Adrenal gland (tissue), 12 donors: ENCODE measurements around the gene GRK3. TPM values are rescaled to one million over a fixed set of nuclear protein-coding genes. Genes with fewer than 3 reads are reported as not detected.

ENCODE experiments used
- DNase-seq, 7 donors: peaks; one replicate each; pipeline ENCODE4 v3.0.0-alpha.2; 2019 to 2020
- H3K27ac ChIP-seq, 5 donors: fragments of 200-600 bp; sonication (generic) in 4 of 5; 1 replicate in 3 of 5; 2 replicates in 2 of 5; pipeline versions ENCODE4 v1.5.1 to v1.8.0; 2016 to 2020; ENCODE audit warnings: mild to moderate bottlenecking in 1 of 5
- H3K27me3 ChIP-seq: fragments of 200-600 bp; 2 replicates; pipeline ENCODE4 v1.8.0; 2021
- H3K36me3 ChIP-seq, 2 donors: fragments of 200-600 bp; replicated peaks in 1 of 2; 1 replicate in 1 of 2; 2 replicates in 1 of 2; pipeline versions ENCODE4 v1.5.1 to v1.8.0; 2018 to 2022
- H3K4me1 ChIP-seq, 2 donors: fragments of 200-600 bp; replicated peaks in 1 of 2; 1 replicate in 1 of 2; 2 replicates in 1 of 2; pipeline versions ENCODE4 v1.5.1 to v1.8.0; 2018 to 2021
- H3K4me3 ChIP-seq, 4 donors: fragments of 200-600 bp; sonication (generic) in 3 of 4; one replicate each; pipeline ENCODE4 v1.5.1; 2016 to 2018
- H3K9me3 ChIP-seq, 3 donors: fragments of 200-600 bp; sonication (generic) in 1 of 3; replicated peaks in 1 of 3; 1 replicate in 2 of 3; 2 replicates in 1 of 3; pipeline versions ENCODE4 v1.5.1 to v1.8.0; 2016 to 2021
- POLR2A ChIP-seq, 2 donors: fragments of 450-650 bp; IDR thresholded peaks; one replicate each; pipeline ENCODE4 v1.6.1; 2017; ENCODE audit warnings: antibody characterized with exemption in 2 of 2, mild to moderate bottlenecking in 2 of 2, moderate library complexity in 1 of 2
- WGBS, 4 donors: extraction: QIAGEN DNeasy Blood & Tissue Kit in 2 of 4; methylation state at CpG; one replicate each; pipeline versions ENCODE4 v1.1.5 to v1.1.7; 2013 to 2017; 5-methylcytosine and 5-hydroxymethylcytosine counted together
- intact Hi-C, 2 donors: fragments of 100-400 bp; cut with DNase I; formaldehyde crosslinking; loops; one replicate each; pipeline versions ENCODE4 v1.14.1 to v1.15.0; 2022 to 2023
- polyA plus RNA-seq, 3 donors: library from polyadenylated mRNA; stranded (reverse); fragments of 200-250 nt in 2 of 3; fragments of 350-450 nt in 1 of 3; fragmentation: Illumina TruSeq in 1 of 3; extraction: RNeasy Lipid Tissue Mini Kit (QIAGEN cat#74804) in 1 of 3; gene quantifications; one replicate each; pipeline ENCODE4 v1.2.3, GENCODE V29; 2013 to 2014
- total RNA-seq, 9 donors: library from RNA; depleted of rRNA in 4 of 9; stranded (reverse); fragments of >200 nt in 4 of 9; fragments of 120-200 nt in 1 of 9; fragmentation: NEBNext Ultra II Directional in 1 of 9; extraction: Animal tissue kit (Norgen Biotek cat#: 25700) in 1 of 9; gene quantifications; one replicate each; pipeline versions ENCODE4 v1.1.0 to v1.2.4, GENCODE V29; 2013 to 2023
- TF ChIP-seq, protein P1 (sequence below), 6 experiments: fragments of 450-650 bp in 4 of 6; fragments of 200-600 bp in 2 of 6; sonication (generic) in 1 of 6; IDR thresholded peaks; 1 replicate in 5 of 6; 2 replicates in 1 of 6; pipeline versions ENCODE4 v1.5.1 to v1.8.0; 2016 to 2021; ENCODE audit warnings: antibody characterized with exemption in 6 of 6, mild to moderate bottlenecking in 2 of 6, moderate library complexity in 1 of 6
- donor health status: healthy with polysubstance abuse.
- donor health status: Bipolar disorder and iron deficiency.
- donor health status: DM: yes; HTN: yes; CAD: no.
- donor health status: DM: no; HTN: no; CAD: no.
- donor health status: DM: no; HTN: no; CAD: no.
- donor health status: DM: yes; HTN: yes; CAD: no.

GRK3 gene
- total and polyA plus RNA-seq, 12 donors, result 3.2 to 20.9 (median 10.1) TPM

DNA sequence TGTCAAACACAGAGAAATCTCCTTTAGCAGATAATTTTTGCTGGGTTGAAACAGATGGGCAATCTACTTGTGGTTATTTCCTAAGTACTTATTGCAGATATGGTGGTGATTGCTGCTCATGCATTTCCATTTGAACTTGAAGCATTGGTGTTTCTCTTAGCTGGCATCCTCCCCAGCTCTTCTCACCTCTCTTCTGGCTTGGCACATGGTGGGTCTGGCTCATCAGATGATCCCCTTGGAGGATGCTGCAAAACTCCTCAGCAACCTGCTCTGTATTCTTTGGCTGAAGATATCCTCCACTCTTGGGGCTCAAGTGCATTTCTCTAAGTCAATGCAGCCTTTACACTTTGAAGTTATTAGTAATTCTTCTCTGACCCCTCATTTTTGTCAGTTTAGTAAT lies 90.2 kb downstream of the GRK3 start:
- Histone ChIP-seq H3K27ac (no peak overlapping the region), H3K27me3 (no peaks in the 10 kb centered on the region), H3K4me1 (peaks cover 1 to 20% of the 10 kb centered on the region in 2 donors), H3K36me3 (no peaks in the 10 kb centered on the region), H3K9me3 (no peaks in the 10 kb centered on the region), H3K4me3 (no peak overlapping the region)
- TF ChIP-seq, protein P1, sequence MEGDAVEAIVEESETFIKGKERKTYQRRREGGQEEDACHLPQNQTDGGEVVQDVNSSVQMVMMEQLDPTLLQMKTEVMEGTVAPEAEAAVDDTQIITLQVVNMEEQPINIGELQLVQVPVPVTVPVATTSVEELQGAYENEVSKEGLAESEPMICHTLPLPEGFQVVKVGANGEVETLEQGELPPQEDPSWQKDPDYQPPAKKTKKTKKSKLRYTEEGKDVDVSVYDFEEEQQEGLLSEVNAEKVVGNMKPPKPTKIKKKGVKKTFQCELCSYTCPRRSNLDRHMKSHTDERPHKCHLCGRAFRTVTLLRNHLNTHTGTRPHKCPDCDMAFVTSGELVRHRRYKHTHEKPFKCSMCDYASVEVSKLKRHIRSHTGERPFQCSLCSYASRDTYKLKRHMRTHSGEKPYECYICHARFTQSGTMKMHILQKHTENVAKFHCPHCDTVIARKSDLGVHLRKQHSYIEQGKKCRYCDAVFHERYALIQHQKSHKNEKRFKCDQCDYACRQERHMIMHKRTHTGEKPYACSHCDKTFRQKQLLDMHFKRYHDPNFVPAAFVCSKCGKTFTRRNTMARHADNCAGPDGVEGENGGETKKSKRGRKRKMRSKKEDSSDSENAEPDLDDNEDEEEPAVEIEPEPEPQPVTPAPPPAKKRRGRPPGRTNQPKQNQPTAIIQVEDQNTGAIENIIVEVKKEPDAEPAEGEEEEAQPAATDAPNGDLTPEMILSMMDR (IDR thresholded peaks at IDR 0.05), result no peak
- no peak for TF ChIP-seq POLR2A (IDR thresholded peaks at IDR 0.05)
- DNase-seq, result no peak
- intact Hi-C loops, result no loop called here

DNA sequence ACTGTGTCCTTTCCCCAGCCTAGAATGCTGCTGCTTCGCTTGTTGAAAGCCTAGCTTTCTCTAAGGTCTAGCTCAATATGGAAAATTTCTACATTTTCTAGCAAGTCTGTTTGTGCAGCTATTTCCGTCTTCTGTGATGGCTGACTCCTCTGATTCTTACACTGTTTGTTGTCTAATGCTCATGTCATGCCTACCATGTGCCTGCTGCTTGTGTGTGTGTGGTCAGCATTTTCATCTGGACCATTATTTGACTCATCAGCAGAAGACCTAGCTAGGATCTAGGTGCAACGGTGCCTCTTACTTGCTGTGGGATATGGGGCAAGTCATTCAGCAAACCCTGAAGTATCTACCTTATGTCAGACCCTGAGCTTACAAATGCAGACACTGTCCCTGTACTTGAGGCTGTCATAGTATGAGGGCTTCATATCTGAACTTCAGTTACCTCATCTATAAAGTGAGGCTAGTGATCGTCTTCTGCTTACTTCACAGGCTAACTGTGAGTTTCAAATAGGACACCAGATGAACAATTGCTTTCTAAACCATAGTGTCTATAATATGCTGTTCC lies 91.0 kb downstream of the GRK3 start:
- H3K27ac ChIP-seq, result no peak overlapping the region
- WGBS, 4 donors, result 88 to 94% (median 91%) methylated on average over 4 of the region's 4 CpGs
- DNase-seq, result no peak
- H3K27me3 ChIP-seq, result no peaks in the 10 kb centered on the region
- peaks cover 0 to 24% of the 10 kb centered on the region in 2 donors for H3K4me1 ChIP-seq
- no peaks in the 10 kb centered on the region for H3K36me3 ChIP-seq
- TF ChIP-seq POLR2A (IDR thresholded peaks at IDR 0.05), result no peak
- TF ChIP-seq, protein P1 (IDR thresholded peaks at IDR 0.05), result no peak
- no peak overlapping the region for H3K4me3 ChIP-seq
- H3K9me3 ChIP-seq, result no peaks in the 10 kb centered on the region
- intact Hi-C loops, result no loop called here

DNA sequence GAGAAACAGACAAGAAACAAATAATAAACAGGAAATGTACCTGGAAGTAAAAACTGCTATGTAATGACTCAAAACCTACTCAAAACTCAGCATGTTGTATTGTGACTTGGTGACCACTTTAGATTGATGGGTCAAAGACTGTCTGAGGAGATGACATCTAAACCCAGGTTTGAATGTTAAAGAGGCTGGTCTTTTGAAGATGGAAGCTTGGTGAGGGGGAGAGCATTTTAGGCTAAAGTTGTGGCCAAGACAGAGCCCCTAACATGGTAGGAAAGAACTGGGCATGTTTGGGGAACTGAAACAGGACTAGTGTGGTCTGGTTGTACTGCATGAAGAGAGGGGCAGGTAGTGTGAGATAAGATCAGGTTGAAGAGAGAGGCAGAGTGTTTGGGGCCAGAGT lies 92.2 kb downstream of the GRK3 start:
- no peak for TF ChIP-seq POLR2A (IDR thresholded peaks at IDR 0.05)
- TF ChIP-seq, protein P1 (IDR thresholded peaks at IDR 0.05), result no peak
- Histone ChIP-seq H3K27me3 (no peaks in the 10 kb centered on the region), H3K36me3 (no peaks in the 10 kb centered on the region), H3K4me1 (peaks cover 3 to 37% of the 10 kb centered on the region in 2 donors), H3K9me3 (no peaks in the 10 kb centered on the region), H3K27ac (no peak overlapping the region), H3K4me3 (no peak overlapping the region)
- intact Hi-C loops, result no loop called here
- no peak for DNase-seq

DNA sequence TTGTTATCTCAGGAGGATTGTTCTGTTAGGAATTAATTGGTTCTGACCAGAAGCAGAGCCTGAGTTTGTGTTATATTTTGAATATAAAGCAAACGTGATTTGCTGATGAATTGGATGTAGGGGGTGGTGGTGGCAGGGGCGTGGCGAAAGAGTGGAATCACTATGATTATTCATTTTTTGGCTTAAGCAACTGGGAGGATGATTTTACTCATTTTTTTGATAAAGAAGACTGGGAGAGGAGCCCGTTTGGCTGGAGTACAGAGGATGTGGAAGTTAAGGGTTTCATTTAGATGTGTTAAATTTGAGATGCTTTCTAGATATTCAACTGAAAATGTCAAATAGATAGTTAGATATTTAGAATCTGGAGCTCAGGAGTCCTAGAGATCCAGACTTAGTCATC lies 94.2 kb downstream of the GRK3 start:
- TF ChIP-seq, protein P1 (IDR thresholded peaks at IDR 0.05), result no peak
- TF ChIP-seq POLR2A (IDR thresholded peaks at IDR 0.05), result no peak
- peak in 6 of 7 donors; percentile 37 to 69 (median 60) for DNase-seq
- no peaks in the 10 kb centered on the region for H3K36me3 ChIP-seq

More for the DNA sequence above, 94.2 kb downstream of the GRK3 start:
- H3K4me3 ChIP-seq, result no peak overlapping the region
- no peaks in the 10 kb centered on the region for H3K27me3 ChIP-seq
- no peaks in the 10 kb centered on the region for H3K9me3 ChIP-seq
- no peak overlapping the region for H3K27ac ChIP-seq
- WGBS, 4 donors, result 37 to 46% (median 39%) methylated on average over 4 of the region's 4 CpGs
- intact Hi-C loops, result no loop called here
- peaks cover 10 to 44% of the 10 kb centered on the region in 2 donors for H3K4me1 ChIP-seq
